Measurements from ENCODE around the gene MBTPS1.

DNA sequence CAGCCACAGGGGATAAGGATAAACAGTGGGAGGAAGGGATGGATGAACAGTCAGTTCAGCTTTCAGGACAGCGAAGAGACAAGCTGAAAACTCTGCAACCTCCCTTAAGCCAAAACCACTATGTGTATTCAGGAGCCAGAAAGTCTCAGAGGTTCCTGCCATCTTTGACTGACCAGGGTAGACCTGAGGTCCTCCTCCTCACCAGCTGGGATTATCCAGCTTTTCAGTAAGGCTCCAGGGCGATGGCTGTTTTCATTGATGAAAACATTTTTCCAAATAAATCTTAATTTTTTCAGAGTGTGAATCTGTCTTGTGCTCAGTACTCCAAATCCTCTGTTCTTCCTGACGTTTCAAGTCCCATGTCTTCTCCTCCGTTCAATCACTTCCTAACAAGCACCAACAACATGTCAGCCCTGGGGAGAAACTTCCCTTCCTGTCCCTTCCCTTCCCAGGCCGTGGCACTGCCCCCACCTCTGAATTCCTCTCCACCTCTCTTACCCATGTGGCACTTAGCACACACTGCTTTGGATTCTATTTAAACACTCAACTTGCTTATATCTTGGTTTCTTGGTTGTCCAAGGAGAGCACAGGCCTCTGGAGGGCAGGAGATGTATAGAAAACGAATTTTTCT, 23.0 kb upstream of the MBTPS1 start:
- TF ChIP-seq, protein P1, sequence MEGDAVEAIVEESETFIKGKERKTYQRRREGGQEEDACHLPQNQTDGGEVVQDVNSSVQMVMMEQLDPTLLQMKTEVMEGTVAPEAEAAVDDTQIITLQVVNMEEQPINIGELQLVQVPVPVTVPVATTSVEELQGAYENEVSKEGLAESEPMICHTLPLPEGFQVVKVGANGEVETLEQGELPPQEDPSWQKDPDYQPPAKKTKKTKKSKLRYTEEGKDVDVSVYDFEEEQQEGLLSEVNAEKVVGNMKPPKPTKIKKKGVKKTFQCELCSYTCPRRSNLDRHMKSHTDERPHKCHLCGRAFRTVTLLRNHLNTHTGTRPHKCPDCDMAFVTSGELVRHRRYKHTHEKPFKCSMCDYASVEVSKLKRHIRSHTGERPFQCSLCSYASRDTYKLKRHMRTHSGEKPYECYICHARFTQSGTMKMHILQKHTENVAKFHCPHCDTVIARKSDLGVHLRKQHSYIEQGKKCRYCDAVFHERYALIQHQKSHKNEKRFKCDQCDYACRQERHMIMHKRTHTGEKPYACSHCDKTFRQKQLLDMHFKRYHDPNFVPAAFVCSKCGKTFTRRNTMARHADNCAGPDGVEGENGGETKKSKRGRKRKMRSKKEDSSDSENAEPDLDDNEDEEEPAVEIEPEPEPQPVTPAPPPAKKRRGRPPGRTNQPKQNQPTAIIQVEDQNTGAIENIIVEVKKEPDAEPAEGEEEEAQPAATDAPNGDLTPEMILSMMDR (IDR thresholded peaks at IDR 0.05; ENCODE audit: low read depth, low read length), result no peak
- no peak for TF ChIP-seq EZH2phosphoT487 (IDR thresholded peaks at IDR 0.05; ENCODE audit: low read depth)
